Measurements from ENCODE around the gene DISP2. TPM values are rescaled to one million over a fixed set of nuclear protein-coding genes. Genes with fewer than 3 reads are reported as not detected.

The DISP2 gene
- 1 to 10 TPM; 1.5 to 2.0 TPM for total RNA-seq

- Mint-ChIP-seq H3K27ac (peak within 1 kb of the TSS; percentile 43), H3K4me1 (peaks cover 16% of the 10 kb centered on the region), H3K27me3 (peaks cover 20% of the 10 kb centered on the region), H3K4me3 (peak within 1 kb of the TSS; percentile 82), H3K36me3 (no peaks in the 10 kb centered on the region), H3K9me3 (no peaks in the 10 kb centered on the region)
- POLR2A ChIA-PET, result interaction anchor here (0.6 to 2.2 kb wide), 3 partner anchors 25 to 50 kb away, joined by 3 to 8 read pairs (median 3); partner anchors contain the start of genes KNSTRN and PLCB2
- DNase-seq (peak; percentile 96), ATAC-seq (ENCODE audit: low read depth) (peak; percentile 88)
These were observed at the start of gene DISP2 for GRCh38 chr15:40357723-40358470. TSS of gene DISP2 (plus strand) at chr15:40358219. CDS start at chr15:40358322, 103 bp downstream.

DNA sequence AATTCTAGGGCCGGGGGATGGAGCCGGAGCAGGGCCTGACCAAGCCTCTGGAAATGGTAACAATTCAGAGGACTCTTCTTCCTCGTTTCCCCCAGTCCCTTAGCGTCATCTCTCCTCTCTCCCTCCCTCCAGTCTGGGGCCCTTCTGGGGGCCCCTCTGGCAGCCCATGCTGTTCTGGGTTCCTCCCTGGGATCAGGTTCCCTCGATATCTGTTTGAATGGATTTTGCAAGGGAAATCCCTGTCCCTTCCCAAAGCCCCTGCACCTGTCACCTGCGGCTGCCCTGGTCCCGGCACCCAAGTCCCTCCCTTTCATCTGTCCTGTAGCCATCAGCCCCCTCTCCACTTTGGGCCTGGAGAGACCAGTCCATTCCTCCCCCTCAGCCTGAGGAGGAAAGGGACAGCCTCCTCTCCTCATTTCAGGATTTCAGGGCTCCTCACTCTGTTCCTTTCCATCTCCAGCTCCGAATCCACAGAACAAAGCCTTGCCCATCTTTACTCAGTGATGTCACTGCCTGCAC lies 48.6 kb upstream of the DISP2 start:
- H3K27me3 Mint-ChIP-seq, result peaks cover 20% of the 10 kb centered on the region
- ATAC-seq (ENCODE audit: low read depth), result no peak
- no peak for DNase-seq
- peak overlapping the region; percentile 98 for H3K27ac Mint-ChIP-seq
- H3K9me3 Mint-ChIP-seq, result no peaks in the 10 kb centered on the region
- peaks cover 30% of the 10 kb centered on the region for H3K4me1 Mint-ChIP-seq
- H3K36me3 Mint-ChIP-seq, result peaks cover 4% of the 10 kb centered on the region
- POLR2A ChIA-PET, result interaction anchor here (1.5 to 7.1 kb wide), 7 partner anchors 13 to 271 kb away, joined by 3 to 55 read pairs (median 24); partner anchors contain the start of genes ANKRD63, INAFM2 and SRP14
- H3K4me3 Mint-ChIP-seq, result peak overlapping the region; percentile 98

- ATAC-seq (ENCODE audit: low read depth), result no peak
- DNase-seq, result peak; percentile 77
- peak overlapping the region; percentile 98 for H3K27ac Mint-ChIP-seq
- POLR2A ChIA-PET, result interaction anchor here (1.5 to 7.1 kb wide), 4 partner anchors 12 to 93 kb away, joined by 3 to 55 read pairs (median 38); partner anchors contain the start of genes ANKRD63 and INAFM2
- H3K4me1 Mint-ChIP-seq, result peaks cover 29% of the 10 kb centered on the region
- no peaks in the 10 kb centered on the region for H3K9me3 Mint-ChIP-seq
- peaks cover 23% of the 10 kb centered on the region for H3K27me3 Mint-ChIP-seq
- peaks cover 4% of the 10 kb centered on the region for H3K36me3 Mint-ChIP-seq
- peak overlapping the region; percentile 98 for H3K4me3 Mint-ChIP-seq
These were observed 47.7 kb upstream of the DISP2 start for GRCh38 chr15:40310001-40310959.

DNA sequence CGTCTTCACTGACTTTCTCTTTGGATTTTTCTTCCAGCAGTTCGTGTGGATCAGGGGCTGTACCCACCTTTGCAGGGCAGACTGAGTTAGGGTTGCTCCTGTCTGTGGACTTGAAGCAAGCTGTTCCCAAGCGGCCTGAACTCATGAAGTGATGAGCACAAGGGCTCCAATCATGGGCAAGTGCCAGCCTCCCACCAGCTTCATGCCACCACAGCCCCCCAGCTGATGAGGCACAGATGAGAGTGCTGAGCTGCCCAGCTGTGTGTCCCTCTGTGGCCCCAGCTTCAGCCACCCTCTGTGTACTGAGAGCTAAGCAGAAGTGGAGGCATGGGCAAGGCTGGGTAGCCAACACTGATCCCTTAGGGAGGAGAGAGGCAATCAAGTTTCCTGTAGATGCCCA lies 47.0 kb upstream of the DISP2 start:
- ATAC-seq (ENCODE audit: low read depth), result no peak
- no peaks in the 10 kb centered on the region for H3K9me3 Mint-ChIP-seq

GRCh38 chr15:40312370-40313158 lies 45.5 kb upstream of the DISP2 start:
- Mint-ChIP-seq H3K4me3 (no peak overlapping the region), H3K27me3 (peaks cover 37% of the 10 kb centered on the region), H3K36me3 (no peaks in the 10 kb centered on the region), H3K9me3 (no peaks in the 10 kb centered on the region), H3K4me1 (peaks cover 20% of the 10 kb centered on the region), H3K27ac (no peak overlapping the region)
- no peak for ATAC-seq (ENCODE audit: low read depth)
- POLR2A ChIA-PET, result interaction anchor here (7.1 kb wide), 1 partner anchor 34 kb away, joined by 55 read pairs; no protein-coding TSS in a partner anchor
- no peak for DNase-seq

More for the DNA sequence above, 47.0 kb upstream of the DISP2 start:
- Mint-ChIP-seq H3K36me3 (peaks cover 4% of the 10 kb centered on the region), H3K27ac (no peak overlapping the region), H3K27me3 (peaks cover 31% of the 10 kb centered on the region), H3K4me1 (peaks cover 28% of the 10 kb centered on the region), H3K4me3 (no peak overlapping the region)
- POLR2A ChIA-PET, result interaction anchor here (5.3 to 7.1 kb wide), 2 partner anchors 26 to 32 kb away, joined by 39 to 55 read pairs; partner anchors contain the start of gene ANKRD63
- DNase-seq, result no peak

GRCh38 chr15:40313531-40314398 lies 44.3 kb upstream of the DISP2 start:
- no peak overlapping the region for H3K27ac Mint-ChIP-seq
- peaks cover 43% of the 10 kb centered on the region for H3K27me3 Mint-ChIP-seq
- no peak overlapping the region for H3K4me3 Mint-ChIP-seq
- peaks cover 20% of the 10 kb centered on the region for H3K4me1 Mint-ChIP-seq
- H3K9me3 Mint-ChIP-seq, result no peaks in the 10 kb centered on the region
- ATAC-seq (ENCODE audit: low read depth) (no peak), DNase-seq (no peak)
- no peaks in the 10 kb centered on the region for H3K36me3 Mint-ChIP-seq
- POLR2A ChIA-PET, result interaction anchor here (7.1 kb wide), 1 partner anchor 35 kb away, joined by 55 read pairs; no protein-coding TSS in a partner anchor

GRCh38 chr15:40314723-40315276 lies 43.2 kb upstream of the DISP2 start:
- no peaks in the 10 kb centered on the region for H3K9me3 Mint-ChIP-seq
- H3K36me3 Mint-ChIP-seq, result no peaks in the 10 kb centered on the region
- H3K27ac Mint-ChIP-seq, result no peak overlapping the region
- no peak for ATAC-seq (ENCODE audit: low read depth)
- no peak for DNase-seq
- no peak overlapping the region for H3K4me3 Mint-ChIP-seq
- peaks cover 9% of the 10 kb centered on the region for H3K4me1 Mint-ChIP-seq
- peaks cover 49% of the 10 kb centered on the region for H3K27me3 Mint-ChIP-seq
- POLR2A ChIA-PET, result interaction anchor here (0.6 kb wide), 2 partner anchors 32 to 48 kb away, joined by 3 to 4 read pairs; no protein-coding TSS in a partner anchor

- POLR2A ChIA-PET, result no interaction called here
- DNase-seq, result no peak
- Mint-ChIP-seq H3K27ac (no peak overlapping the region), H3K4me1 (peaks cover 14% of the 10 kb centered on the region), H3K9me3 (no peaks in the 10 kb centered on the region), H3K36me3 (no peaks in the 10 kb centered on the region), H3K27me3 (peaks cover 45% of the 10 kb centered on the region), H3K4me3 (no peak overlapping the region)
- ATAC-seq (ENCODE audit: low read depth), result no peak
These were observed 41.1 kb upstream of the DISP2 start for GRCh38 chr15:40316931-40317330.

- no peak for ATAC-seq (ENCODE audit: low read depth)
- peaks cover 43% of the 10 kb centered on the region for H3K27me3 Mint-ChIP-seq
These were observed 40.4 kb upstream of the DISP2 start for GRCh38 chr15:40317580-40317979.

GRCh38 chr15:40320409-40320808 lies 37.6 kb upstream of the DISP2 start:
- DNase-seq, result no peak
- Mint-ChIP-seq H3K27me3 (peaks cover 33% of the 10 kb centered on the region), H3K27ac (no peak overlapping the region), H3K9me3 (no peaks in the 10 kb centered on the region), H3K4me3 (no peak overlapping the region), H3K36me3 (no peaks in the 10 kb centered on the region), H3K4me1 (peaks cover 22% of the 10 kb centered on the region)
- no peak for ATAC-seq (ENCODE audit: low read depth)
- POLR2A ChIA-PET, result interaction anchor here (2.6 to 4.4 kb wide), 2 partner anchors 12 to 17 kb away, joined by 6 to 38 read pairs; partner anchors contain the start of gene PLCB2

More at GRCh38 chr15:40317580-40317979, 40.4 kb upstream of the DISP2 start:
- Mint-ChIP-seq H3K4me1 (peaks cover 19% of the 10 kb centered on the region), H3K36me3 (no peaks in the 10 kb centered on the region), H3K4me3 (no peak overlapping the region), H3K27ac (no peak overlapping the region), H3K9me3 (no peaks in the 10 kb centered on the region)
- POLR2A ChIA-PET, result no interaction called here
- no peak for DNase-seq

- no peak for DNase-seq
- Mint-ChIP-seq H3K4me1 (peaks cover 26% of the 10 kb centered on the region), H3K4me3 (no peak overlapping the region), H3K36me3 (peaks cover 3% of the 10 kb centered on the region), H3K27ac (no peak overlapping the region), H3K9me3 (no peaks in the 10 kb centered on the region), H3K27me3 (peaks cover 28% of the 10 kb centered on the region)
- POLR2A ChIA-PET, result interaction anchor here (2.6 to 4.4 kb wide), 2 partner anchors 13 to 17 kb away, joined by 6 to 38 read pairs; partner anchors contain the start of gene PLCB2
- peak; percentile 18 for ATAC-seq (ENCODE audit: low read depth)
These were observed 37.1 kb upstream of the DISP2 start for GRCh38 chr15:40320931-40321371.

Measured in activated naive CD8-positive, alpha-beta T cell treated with anti-CD3 and anti-CD28 coated beads, Interleukin-2, amount 10 ng/mL, durations not matched to agents 7 days and 5 days (primary cell).